NOMO-1 treated with dmso at 0.1 percent for 144 hours (cell line): Measurements from ENCODE around the gene GPR37.

ENCODE experiments used
- DNase-seq: peaks from one replicate; lab custom pipeline; 2025; ENCODE audit not compliant: unreplicated experiment; lab: John Stamatoyannopoulos, UW

The GPR37 gene

GRCh38 chr7:124737760-124738300, 27.8 kb downstream of the GPR37 start:
- no peak for DNase-seq

- DNase-seq = no peak
Observed at GRCh38 chr7:124728610-124729009, 37.0 kb downstream of the GPR37 start.

- DNase-seq = no peak
Observed at GRCh38 chr7:124724507-124725192, 40.9 kb downstream of the GPR37 start.

GRCh38 chr7:124724079-124724478, 41.5 kb downstream of the GPR37 start:
- no peak for DNase-seq

GRCh38 chr7:124723012-124723411, 42.6 kb downstream of the GPR37 start:
- DNase-seq = no peak

- DNase-seq = no peak
Observed at GRCh38 chr7:124722292-124722691, 43.3 kb downstream of the GPR37 start.

- DNase-seq = no peak
Observed at GRCh38 chr7:124720195-124720594, 45.4 kb downstream of the GPR37 start.

GRCh38 chr7:124718032-124718766, 47.4 kb downstream of the GPR37 start:
- DNase-seq = no peak

GRCh38 chr7:124716894-124717293, 48.7 kb downstream of the GPR37 start:
- DNase-seq = no peak

- no peak for DNase-seq
Observed at GRCh38 chr7:124713086-124713485, 52.5 kb downstream of the GPR37 start.

GRCh38 chr7:124712017-124712416, 53.6 kb downstream of the GPR37 start:
- no peak for DNase-seq

GRCh38 chr7:124702385-124702784, 63.2 kb downstream of the GPR37 start:
- DNase-seq = no peak

- no peak for DNase-seq
Observed at GRCh38 chr7:124701955-124702354, 63.6 kb downstream of the GPR37 start.

- DNase-seq = no peak
Observed at GRCh38 chr7:124700655-124701054, 64.9 kb downstream of the GPR37 start.

GRCh38 chr7:124698964-124699363, 66.6 kb downstream of the GPR37 start:
- DNase-seq = no peak

GRCh38 chr7:124697746-124698145, 67.8 kb downstream of the GPR37 start:
- no peak for DNase-seq
